Stimulated activated CD4-positive, alpha-beta T cell treated with anti-CD3 and anti-CD28 coated beads, Interleukin-15, amount 100 ng/mL, for 1 hour (primary cell): ENCODE data around the gene YJEFN3.

Source experiments
- DNase-seq, 2 donors: peaks; one replicate each; pipeline ENCODE4 v3.0.0-alpha.2; 2020; ENCODE audit warnings: low read depth in 1 of 2, low spot score in 1 of 2

Gene YJEFN3

DNA sequence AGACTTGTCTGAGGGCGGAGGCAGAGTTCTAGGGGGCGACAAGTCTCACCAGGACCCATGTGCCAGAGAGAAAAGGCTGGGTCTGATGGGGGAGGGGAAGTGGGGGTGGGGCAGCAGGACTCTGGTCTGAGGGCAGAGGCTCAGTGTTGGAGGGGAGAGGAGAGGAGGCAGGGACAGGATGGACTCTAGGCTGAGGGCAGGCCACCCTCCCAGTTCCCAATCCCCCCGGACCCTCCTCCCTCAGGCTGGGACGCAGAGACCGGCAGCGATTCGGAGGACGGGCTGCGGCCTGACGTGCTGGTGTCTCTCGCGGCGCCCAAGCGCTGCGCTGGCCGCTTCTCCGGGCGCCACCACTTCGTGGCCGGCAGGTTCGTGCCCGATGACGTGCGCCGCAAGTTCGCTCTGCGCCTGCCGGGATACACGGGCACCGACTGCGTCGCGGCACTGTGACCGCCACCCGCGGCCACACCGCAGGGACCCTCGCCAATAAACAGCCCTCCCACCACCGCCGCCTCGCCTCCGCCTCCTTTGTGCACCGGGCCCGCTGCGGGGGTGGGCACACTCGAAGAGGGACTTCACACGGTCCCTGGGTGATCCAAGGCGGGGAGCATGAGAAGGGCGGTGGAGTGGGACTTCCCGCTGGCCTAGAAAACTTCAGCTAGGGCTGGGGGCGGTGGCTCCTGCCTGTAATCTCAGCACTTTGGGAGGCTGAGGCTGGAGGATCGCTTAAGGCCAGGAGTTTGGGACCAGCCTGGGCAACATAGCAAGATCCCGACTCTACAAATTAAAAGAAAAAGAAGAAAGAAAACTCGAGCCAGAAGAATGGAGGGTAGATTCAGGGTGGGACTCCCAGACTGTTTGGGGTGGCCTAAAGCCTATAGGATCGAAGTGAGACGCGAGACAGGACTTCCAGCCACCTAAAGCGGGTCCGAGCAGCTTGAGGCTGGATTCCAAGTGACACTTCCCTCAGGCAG is 8.7 kb downstream of the YJEFN3 start:
- DNase-seq = no peak

DNA sequence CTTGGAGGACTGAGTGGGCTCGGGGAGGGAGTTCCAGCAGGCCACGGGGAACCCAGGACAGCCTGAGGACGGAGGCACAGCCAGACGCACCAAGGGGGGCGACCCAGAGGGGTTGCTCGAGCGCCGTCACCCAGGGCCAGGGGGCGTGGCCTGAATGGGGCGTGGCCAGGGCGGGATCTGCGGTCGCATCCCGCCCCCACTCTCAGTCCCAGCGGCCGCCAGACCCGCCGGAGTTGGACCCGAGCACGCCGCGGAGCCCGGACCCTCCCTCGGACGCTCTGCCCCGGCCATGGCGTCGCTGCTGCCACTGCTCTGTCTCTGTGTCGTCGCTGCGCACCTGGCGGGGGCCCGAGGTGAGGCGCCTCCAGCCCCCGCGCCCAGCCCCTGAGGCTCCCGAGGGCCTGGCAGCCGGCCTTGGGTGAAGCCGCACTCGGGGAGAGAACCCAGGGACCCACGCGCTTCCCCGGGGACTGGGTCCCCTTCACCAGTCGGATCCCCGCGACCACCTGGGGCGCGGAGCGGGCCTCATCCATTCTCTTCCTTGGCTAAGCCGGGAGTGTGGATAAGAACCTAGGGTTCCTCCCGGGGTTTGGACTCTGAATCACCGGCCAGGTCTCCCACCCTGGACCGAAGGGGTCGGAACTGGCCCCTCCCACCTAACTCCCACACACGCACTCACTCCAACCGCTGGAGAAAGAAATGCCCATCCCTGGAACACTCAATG is 9.5 kb downstream of the YJEFN3 start, which contains the start of gene CILP2:
CILP2 (plus strand) TSS at position 205 of the 724 bp plus-strand sequence; CDS start at position 290, 85 bp downstream.
- DNase-seq = peak; percentile 15 to 38

- DNase-seq = no peak
These were observed 10.1 kb downstream of the YJEFN3 start for GRCh38 chr19:19538785-19539166.

DNA sequence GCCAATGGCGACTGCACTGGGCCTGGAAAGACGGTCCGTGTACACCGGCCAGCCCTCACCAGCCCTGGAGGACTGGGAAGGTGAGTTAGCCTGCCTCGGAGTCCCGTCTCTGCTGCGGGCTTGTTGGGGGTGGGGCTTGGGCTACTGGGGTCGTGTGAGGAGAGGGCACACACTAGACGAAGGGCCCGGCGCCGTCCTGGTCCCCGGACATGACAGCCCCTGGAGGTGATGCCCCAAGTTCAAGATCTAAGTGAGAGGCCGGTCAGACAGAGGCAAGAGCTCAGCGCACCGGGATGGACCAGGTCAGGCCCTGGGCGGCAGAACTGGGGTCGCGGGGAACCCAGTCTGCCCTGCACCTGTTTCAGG is 11.0 kb downstream of the YJEFN3 start:
- no peak for DNase-seq

DNA sequence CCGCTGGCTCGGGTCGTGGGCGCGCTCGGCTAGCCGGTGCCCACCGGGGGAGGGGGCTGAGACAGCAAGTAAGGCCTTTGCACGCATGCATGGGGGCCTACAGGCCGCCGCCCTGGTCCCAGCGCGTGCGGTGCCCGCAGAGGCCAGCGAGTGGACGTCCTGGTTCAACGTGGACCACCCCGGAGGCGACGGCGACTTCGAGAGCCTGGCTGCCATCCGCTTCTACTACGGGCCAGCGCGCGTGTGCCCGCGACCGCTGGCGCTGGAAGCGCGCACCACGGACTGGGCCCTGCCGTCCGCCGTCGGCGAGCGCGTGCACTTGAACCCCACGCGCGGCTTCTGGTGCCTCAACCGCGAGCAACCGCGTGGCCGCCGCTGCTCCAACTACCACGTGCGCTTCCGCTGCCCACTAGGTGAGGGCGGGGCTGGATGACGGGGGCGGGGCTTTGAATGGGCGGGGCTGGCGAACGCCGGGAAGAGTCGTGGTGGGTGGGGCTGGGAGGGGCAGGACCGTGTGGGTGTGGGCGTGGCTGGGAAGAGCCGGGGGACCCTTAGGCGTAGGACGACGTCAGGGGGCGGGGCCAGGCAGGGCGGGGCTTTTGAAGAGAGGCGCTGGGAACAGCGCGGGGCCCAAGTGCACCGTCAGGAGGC is 11.5 kb downstream of the YJEFN3 start:
- DNase-seq = peak in 1 of 2 donors; percentile 57

GRCh38 chr19:19540715-19541515 is 12.2 kb downstream of the YJEFN3 start:
- peak; percentile 45 to 69 for DNase-seq

DNA sequence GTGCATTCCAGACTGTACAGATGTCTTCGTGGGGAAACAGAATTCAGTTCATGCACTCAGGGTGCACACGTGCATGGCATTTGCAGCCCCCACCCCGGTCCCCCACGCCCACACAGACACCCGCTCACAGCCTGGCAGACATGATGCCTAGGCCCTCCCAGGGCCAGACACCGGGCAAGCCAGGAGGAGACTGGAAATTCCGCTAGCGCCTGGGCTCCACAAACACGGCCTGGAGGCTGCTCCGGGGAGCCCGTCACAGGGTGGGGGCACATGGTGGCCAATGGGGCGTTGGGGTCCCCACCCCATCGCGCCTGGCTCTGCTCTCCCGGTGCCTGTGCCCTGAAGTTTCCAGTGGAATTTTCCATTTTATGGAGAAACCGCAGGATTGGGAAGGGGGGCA is 12.9 kb downstream of the YJEFN3 start:
- no peak for DNase-seq

DNA sequence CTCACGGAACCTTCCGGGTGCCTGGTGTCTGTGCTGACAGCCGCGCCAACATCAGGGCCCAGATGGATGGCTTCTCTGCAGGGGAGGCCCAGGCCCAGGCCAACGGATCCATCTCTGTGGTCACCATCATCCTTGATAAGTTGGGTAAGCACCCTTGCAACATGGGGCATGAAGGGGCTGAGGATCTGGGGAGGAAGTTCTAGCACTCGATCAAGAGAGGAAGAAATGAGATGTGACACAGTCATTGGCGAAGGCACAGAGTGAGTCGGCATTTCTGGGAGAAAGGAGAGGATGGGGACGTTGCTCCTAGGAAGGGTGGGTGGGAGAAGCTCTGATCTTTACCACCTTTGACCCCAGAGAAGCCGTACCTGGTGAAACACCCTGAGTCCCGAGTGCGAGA is 13.8 kb downstream of the YJEFN3 start:
- DNase-seq = no peak

GRCh38 chr19:19543101-19543500 is 14.4 kb downstream of the YJEFN3 start:
- no peak for DNase-seq

DNA sequence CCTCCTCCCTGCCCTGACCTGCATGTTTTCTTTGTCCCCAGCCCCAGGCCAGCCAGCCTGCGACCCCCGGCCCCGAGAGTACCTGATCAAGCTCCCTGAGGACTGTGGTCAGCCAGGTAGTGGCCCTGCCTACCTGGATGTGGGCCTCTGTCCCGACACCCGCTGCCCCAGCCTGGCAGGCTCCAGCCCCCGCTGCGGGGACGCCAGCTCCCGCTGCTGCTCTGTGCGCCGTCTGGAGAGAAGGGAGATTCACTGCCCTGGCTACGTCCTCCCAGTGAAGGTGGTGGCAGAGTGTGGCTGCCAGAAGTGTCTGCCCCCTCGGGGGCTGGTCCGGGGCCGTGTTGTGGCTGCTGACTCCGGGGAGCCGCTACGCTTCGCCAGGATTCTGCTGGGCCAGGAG is 14.9 kb downstream of the YJEFN3 start:
- no peak for DNase-seq

GRCh38 chr19:19544257-19544953 is 15.7 kb downstream of the YJEFN3 start:
- DNase-seq = no peak

DNA sequence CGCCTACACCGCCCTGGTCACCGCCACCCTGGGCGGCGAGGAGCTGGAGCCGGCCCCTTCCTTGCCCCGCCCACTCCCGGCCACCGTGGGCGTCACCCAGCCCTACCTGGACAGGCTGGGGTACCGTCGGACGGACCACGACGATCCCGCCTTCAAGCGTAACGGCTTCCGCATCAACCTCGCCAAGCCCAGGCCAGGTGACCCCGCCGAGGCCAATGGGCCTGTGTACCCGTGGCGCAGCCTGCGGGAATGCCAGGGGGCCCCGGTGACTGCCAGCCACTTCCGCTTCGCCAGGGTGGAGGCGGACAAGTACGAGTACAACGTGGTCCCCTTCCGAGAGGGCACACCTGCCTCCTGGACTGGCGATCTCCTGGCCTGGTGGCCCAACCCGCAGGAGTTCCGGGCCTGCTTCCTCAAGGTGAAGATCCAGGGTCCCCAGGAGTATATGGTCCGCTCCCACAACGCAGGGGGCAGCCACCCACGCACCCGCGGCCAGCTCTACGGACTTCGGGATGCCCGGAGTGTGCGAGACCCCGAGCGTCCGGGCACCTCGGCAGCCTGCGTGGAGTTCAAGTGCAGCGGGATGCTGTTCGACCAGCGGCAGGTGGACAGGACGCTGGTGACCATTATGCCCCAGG is 16.4 kb downstream of the YJEFN3 start:
- DNase-seq = no peak

GRCh38 chr19:19545707-19546106 is 17.0 kb downstream of the YJEFN3 start:
- DNase-seq = no peak

- no peak for DNase-seq
These were observed 18.0 kb downstream of the YJEFN3 start for GRCh38 chr19:19546751-19547162.

DNA sequence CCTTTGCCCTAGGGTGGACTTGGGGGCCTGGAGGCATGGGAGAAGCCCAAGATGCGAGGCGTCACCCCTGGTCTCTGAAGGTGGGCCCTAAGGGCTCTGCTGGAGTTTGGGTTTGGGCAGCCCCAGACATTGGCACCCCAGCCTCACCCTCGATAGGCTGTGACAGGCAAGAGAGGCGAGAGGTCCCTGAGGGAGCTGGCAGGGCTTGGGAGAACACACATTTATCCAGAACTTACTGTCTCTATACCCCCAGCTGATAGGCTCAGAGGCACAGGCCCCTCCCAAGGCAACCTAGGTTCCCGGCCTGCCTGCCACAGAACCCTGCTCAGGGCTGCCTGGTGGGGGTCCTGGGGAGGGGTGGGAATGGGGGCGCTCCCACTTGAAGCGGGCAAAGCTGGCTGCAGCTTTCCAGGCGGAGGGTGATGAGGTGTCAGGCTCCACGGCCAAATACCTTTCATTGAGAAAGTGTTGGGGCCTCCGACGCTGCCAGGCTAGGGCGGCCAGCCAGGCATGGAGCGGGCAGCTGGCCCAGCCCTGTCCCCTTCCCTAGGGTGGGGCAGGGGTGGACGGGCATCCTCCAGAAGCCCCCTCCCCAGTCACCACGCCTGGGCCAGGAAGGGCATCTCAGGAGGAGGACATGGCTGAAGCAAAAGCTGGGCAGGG is 19.1 kb downstream of the YJEFN3 start:
- DNase-seq = no peak

- no peak for DNase-seq
These were observed 20.4 kb downstream of the YJEFN3 start for GRCh38 chr19:19548915-19549759.

- DNase-seq = no peak
These were observed 21.2 kb downstream of the YJEFN3 start for GRCh38 chr19:19549804-19550464.

- no peak for DNase-seq
These were observed 21.8 kb downstream of the YJEFN3 start for GRCh38 chr19:19550485-19550929.
